HepG2 (cell line): ENCODE results near the gene PCGF2. TPM values are rescaled to one million over a fixed set of nuclear protein-coding genes. Genes with fewer than 3 reads are reported as not detected.
A peak's percentile ranks its signal among the peaks of the same experiment; 100 is the strongest.

Experiments used
- ATAD3A ChIP-seq: sonication (generic); formaldehyde crosslinking; IDR thresholded peaks from 2 replicates; pipeline ENCODE4 v1.4.0; 2020; ENCODE audit warnings: missing genetic modification reagents
- CBFB ChIP-seq: sonication (generic); formaldehyde crosslinking; IDR thresholded peaks from 2 replicates; pipeline ENCODE4 v1.4.0; 2020; ENCODE audit warnings: missing genetic modification reagents
- ETV6 ChIP-seq: sonication (generic); formaldehyde crosslinking; conservative IDR thresholded peaks from 2 replicates; pipeline ENCODE4 v1.4.0; 2020; ENCODE audit warnings: missing genetic modification reagents
- HOXA3 ChIP-seq: sonication (generic); formaldehyde crosslinking; IDR thresholded peaks from 2 replicates; pipeline ENCODE4 v1.5.0; 2020; ENCODE audit warnings: missing genetic modification reagents
- KDM5B ChIP-seq: sonication (generic); formaldehyde crosslinking; IDR thresholded peaks from 2 replicates; pipeline ENCODE4 v1.4.0; 2020; ENCODE audit warnings: missing genetic modification reagents, mild to moderate bottlenecking, borderline replicate concordance
- MEIS2 ChIP-seq: sonication (generic); formaldehyde crosslinking; IDR thresholded peaks from 2 replicates; pipeline ENCODE4 v1.9.0; 2021; ENCODE audit warnings: mild to moderate bottlenecking, missing genetic modification reagents
- NCOA1 ChIP-seq: sonication (generic); formaldehyde crosslinking; IDR thresholded peaks from 2 replicates; pipeline ENCODE4 v1.9.0; 2021; ENCODE audit warnings: missing genetic modification reagents
- REXO4 ChIP-seq: sonication (generic); formaldehyde crosslinking; IDR thresholded peaks from 2 replicates; pipeline ENCODE4 v1.8.0; 2022; ENCODE audit warnings: missing genetic modification reagents, mild to moderate bottlenecking, borderline replicate concordance
- SIN3A ChIP-seq: IDR thresholded peaks from 2 replicates; pipeline ENCODE4 v1.6.1; 2011; ENCODE audit warnings: low read depth, mild to moderate bottlenecking, control low read depth, low read length, borderline replicate concordance
- SOX13 ChIP-seq, 3 experiments: fragments of 450-650 bp in 1 of 3; sonication (generic) in 1 of 3; formaldehyde crosslinking in 1 of 3; IDR thresholded peaks in 2 of 3; conservative IDR thresholded peaks in 1 of 3; 2 replicates each; pipeline versions ENCODE4 v1.5.0 to v1.6.1; 2016 to 2020; ENCODE audit warnings: antibody characterized with exemption in 1 of 3, mild to moderate bottlenecking in 1 of 3, missing compliant biosample characterization in 1 of 3, missing genetic modification reagents in 1 of 3, moderate library complexity in 1 of 3
- SRF ChIP-seq: IDR thresholded peaks from 2 replicates; pipeline ENCODE4 v1.6.1; 2011; ENCODE audit warnings: mild to moderate bottlenecking, low read depth, low read length, moderate library complexity
- TEAD3 ChIP-seq: optimal IDR thresholded peaks from 2 replicates; pipeline ENCODE3; 2016; ENCODE audit warnings: borderline replicate concordance
- TGIF2 ChIP-seq: IDR thresholded peaks from 2 replicates; pipeline ENCODE4 v1.6.1; 2016; ENCODE audit warnings: control low read depth, missing compliant biosample characterization
- TP53 ChIP-seq: sonication (generic); formaldehyde crosslinking; conservative IDR thresholded peaks from 2 replicates; pipeline ENCODE4 v1.4.0; 2020; ENCODE audit warnings: missing genetic modification reagents
- U2AF2 ChIP-seq: fragments of 200-400 bp; formaldehyde crosslinking; IDR thresholded peaks from 2 replicates; pipeline ENCODE4 v1.6.1; 2017; ENCODE audit warnings: low read depth, mild to moderate bottlenecking, low read length
- ZFP82 ChIP-seq: sonication (generic); formaldehyde crosslinking; IDR thresholded peaks from 2 replicates; pipeline ENCODE4 v1.5.1; 2020; ENCODE audit warnings: mild to moderate bottlenecking, missing genetic modification reagents, borderline replicate concordance
- ZNF24 ChIP-seq: fragments of 450-650 bp; IDR thresholded peaks from 2 replicates; pipeline ENCODE4 v1.6.1; 2017; ENCODE audit warnings: antibody characterized with exemption, mild to moderate bottlenecking
- ZNF564 ChIP-seq: sonication (generic); formaldehyde crosslinking; IDR thresholded peaks from 2 replicates; pipeline ENCODE4 v1.8.1; 2023; ENCODE audit warnings: mild to moderate bottlenecking, missing genetic modification reagents
- polyA plus RNA-seq, 8 experiments: library from polyadenylated mRNA; depleted of rRNA in 3 of 8; stranded (reverse) in 7 of 8; unstranded in 1 of 8; fragments of >200 nt; fragmentation: Illumina TruSeq in 4 of 8; extraction: Trizol in 4 of 8; gene quantifications; 2 replicates each; pipeline versions ENCODE4 v1.2.1 to v1.2.3, GENCODE V29; 2011 to 2016; ENCODE audit warnings: low read depth in 4 of 8, missing spikeins in 1 of 8, mixed read lengths in 1 of 8; ENCODE audit not compliant: insufficient read depth in 1 of 8
- total RNA-seq, 5 experiments: library from RNA; depleted of rRNA; stranded (reverse); fragments of >200 nt; fragmentation: Illumina TruSeq; extraction: Trizol; gene quantifications; 2 replicates each; pipeline ENCODE4 v1.2.3, GENCODE V29; 2016; ENCODE audit warnings: low read depth in 1 of 5
- TF ChIP-seq, protein P1 (sequence below): sonication (generic); formaldehyde crosslinking; IDR thresholded peaks from 2 replicates; pipeline ENCODE4 v1.5.1; 2020; ENCODE audit warnings: mild to moderate bottlenecking, missing genetic modification reagents, borderline replicate concordance

The PCGF2 gene
- total and polyA plus RNA-seq, 2 of the 13 experiments (the other 11 are each of a cell fraction or from before 2014, with no cell fraction given) = 11.6 to 29.4 TPM

GRCh38 chr17:38704606-38705522 lies 43.3 kb downstream of the PCGF2 start, which contains the start of gene MLLT6 (continued):
- TF ChIP-seq, protein P1, sequence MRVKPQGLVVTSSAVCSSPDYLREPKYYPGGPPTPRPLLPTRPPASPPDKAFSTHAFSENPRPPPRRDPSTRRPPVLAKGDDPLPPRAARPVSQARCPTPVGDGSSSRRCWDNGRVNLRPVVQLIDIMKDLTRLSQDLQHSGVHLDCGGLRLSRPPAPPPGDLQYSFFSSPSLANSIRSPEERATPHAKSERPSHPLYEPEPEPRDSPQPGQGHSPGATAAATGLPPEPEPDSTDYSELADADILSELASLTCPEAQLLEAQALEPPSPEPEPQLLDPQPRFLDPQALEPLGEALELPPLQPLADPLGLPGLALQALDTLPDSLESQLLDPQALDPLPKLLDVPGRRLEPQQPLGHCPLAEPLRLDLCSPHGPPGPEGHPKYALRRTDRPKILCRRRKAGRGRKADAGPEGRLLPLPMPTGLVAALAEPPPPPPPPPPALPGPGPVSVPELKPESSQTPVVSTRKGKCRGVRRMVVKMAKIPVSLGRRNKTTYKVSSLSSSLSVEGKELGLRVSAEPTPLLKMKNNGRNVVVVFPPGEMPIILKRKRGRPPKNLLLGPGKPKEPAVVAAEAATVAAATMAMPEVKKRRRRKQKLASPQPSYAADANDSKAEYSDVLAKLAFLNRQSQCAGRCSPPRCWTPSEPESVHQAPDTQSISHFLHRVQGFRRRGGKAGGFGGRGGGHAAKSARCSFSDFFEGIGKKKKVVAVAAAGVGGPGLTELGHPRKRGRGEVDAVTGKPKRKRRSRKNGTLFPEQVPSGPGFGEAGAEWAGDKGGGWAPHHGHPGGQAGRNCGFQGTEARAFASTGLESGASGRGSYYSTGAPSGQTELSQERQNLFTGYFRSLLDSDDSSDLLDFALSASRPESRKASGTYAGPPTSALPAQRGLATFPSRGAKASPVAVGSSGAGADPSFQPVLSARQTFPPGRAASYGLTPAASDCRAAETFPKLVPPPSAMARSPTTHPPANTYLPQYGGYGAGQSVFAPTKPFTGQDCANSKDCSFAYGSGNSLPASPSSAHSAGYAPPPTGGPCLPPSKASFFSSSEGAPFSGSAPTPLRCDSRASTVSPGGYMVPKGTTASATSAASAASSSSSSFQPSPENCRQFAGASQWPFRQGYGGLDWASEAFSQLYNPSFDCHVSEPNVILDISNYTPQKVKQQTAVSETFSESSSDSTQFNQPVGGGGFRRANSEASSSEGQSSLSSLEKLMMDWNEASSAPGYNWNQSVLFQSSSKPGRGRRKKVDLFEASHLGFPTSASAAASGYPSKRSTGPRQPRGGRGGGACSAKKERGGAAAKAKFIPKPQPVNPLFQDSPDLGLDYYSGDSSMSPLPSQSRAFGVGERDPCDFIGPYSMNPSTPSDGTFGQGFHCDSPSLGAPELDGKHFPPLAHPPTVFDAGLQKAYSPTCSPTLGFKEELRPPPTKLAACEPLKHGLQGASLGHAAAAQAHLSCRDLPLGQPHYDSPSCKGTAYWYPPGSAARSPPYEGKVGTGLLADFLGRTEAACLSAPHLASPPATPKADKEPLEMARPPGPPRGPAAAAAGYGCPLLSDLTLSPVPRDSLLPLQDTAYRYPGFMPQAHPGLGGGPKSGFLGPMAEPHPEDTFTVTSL (CRISPR knock-in tag) = no peak
- TF ChIP-seq SOX13 (IDR thresholded peaks at IDR 0.05) (0 out of 2 replicates have a peak, but pooled peaks have one; percentile 15), SOX13 (CRISPR knock-in tag; conservative IDR thresholded peaks at IDR 0.05 in 1 of 2, IDR thresholded peaks at IDR 0.05 in 1 of 2) (no peak; a peak in 1 of 4 replicates), ZNF564 (CRISPR knock-in tag) (no peak), HOXA3 (CRISPR knock-in tag) (peak; percentile 41), ATAD3A (CRISPR knock-in tag) (no peak), TEAD3 (no peak), REXO4 (CRISPR knock-in tag) (no peak), CBFB (CRISPR knock-in tag) (peak; percentile 20; the same call in 1 of the 2 replicates), ETV6 (CRISPR knock-in tag) (0 out of 2 replicates have a peak, but pooled peaks have one; percentile 51), MEIS2 (CRISPR knock-in tag) (peak; percentile 71), TGIF2 (CRISPR knock-in tag) (0 out of 2 replicates have a peak, but pooled peaks have one; percentile 44), KDM5B (CRISPR knock-in tag) (no peak), NCOA1 (CRISPR knock-in tag) (no peak), TP53 (no peak), SRF (no peak), ZNF24 (no peak), SIN3A (no peak; the same call in 1 of the 2 replicates), U2AF2 (0 out of 2 replicates have a peak, but pooled peaks have one; percentile 24), ZFP82 (CRISPR knock-in tag) (peak; percentile 10; the same call in 1 of the 2 replicates)
